BLaER1 treated with 17β-estradiol and CSF1 and Interleukin-3, amounts not matched to agents 10 nM and 100 nM (cell line): ENCODE results near the gene MAGI2.

Source experiments
- H3K27ac ChIP-seq, 11 experiments: shearing (Covaris generic); formaldehyde crosslinking; 2 replicates each; pipeline ENCODE4 v1.8.1; 2022
- H3K27me3 ChIP-seq, 11 experiments: shearing (Covaris generic); formaldehyde crosslinking; 2 replicates each; pipeline ENCODE4 v1.8.1; 2022
- H3K36me3 ChIP-seq, 11 experiments: shearing (Covaris generic); formaldehyde crosslinking; 2 replicates each; pipeline ENCODE4 v1.8.1; 2022
- H3K4me1 ChIP-seq, 10 experiments: shearing (Covaris generic); formaldehyde crosslinking; 2 replicates each; pipeline ENCODE4 v1.8.1; 2022
- H3K4me2 ChIP-seq, 11 experiments: shearing (Covaris generic); formaldehyde crosslinking; 2 replicates each; pipeline ENCODE4 v1.8.1; 2022
- H3K4me3 ChIP-seq, 10 experiments: shearing (Covaris generic); formaldehyde crosslinking; 2 replicates each; pipeline ENCODE4 v1.8.1; 2022
- H3K9ac ChIP-seq, 11 experiments: shearing (Covaris generic); formaldehyde crosslinking; 2 replicates each; pipeline ENCODE4 v1.8.1; 2022
- H3K9me3 ChIP-seq, 11 experiments: shearing (Covaris generic); formaldehyde crosslinking; replicated peaks in 1 of 11; 2 replicates each; pipeline ENCODE4 v1.8.1; 2022
- H4K20me1 ChIP-seq, 11 experiments: shearing (Covaris generic); formaldehyde crosslinking; 2 replicates each; pipeline ENCODE4 v1.8.1; 2022
- Cebpa-rat ChIP-seq, 11 experiments: shearing (Covaris generic); IDR thresholded peaks; 2 replicates each; pipeline ENCODE4 v1.8.1; 2022

MAGI2 gene

DNA sequence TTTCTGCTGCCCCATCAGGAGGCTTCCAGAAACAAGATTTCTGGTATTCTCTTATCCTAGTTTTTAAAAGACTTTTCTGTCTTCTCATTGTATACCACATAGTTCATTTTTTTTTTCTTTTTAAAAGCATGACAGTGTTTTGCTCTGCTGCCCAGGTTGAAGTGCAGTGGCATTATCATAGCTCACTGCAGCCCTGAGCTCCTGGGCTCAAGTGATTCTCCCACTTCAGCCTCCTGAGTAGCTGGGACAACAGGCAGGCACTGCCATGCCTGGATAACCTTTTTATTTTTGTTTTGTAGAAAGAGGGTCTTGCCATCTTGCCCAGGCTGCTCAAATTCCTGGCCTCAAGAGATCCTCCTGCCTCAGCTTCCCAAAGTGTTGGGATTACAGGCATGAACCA, 757.6 kb downstream of the MAGI2 start:
- H3K9me3 ChIP-seq, result no peaks in the 10 kb centered on the region
- H3K36me3 ChIP-seq, result no peaks in the 10 kb centered on the region
- H3K4me1 ChIP-seq, result no peaks in the 10 kb centered on the region
- H4K20me1 ChIP-seq, result no peaks in the 10 kb centered on the region
- no peak overlapping the region for H3K4me3 ChIP-seq
- no peak for TF ChIP-seq Cebpa-rat (IDR thresholded peaks at IDR 0.05)
- H3K27ac ChIP-seq, result no peak overlapping the region
- no peak overlapping the region for H3K4me2 ChIP-seq
- no peak overlapping the region for H3K9ac ChIP-seq
- no peaks in the 10 kb centered on the region for H3K27me3 ChIP-seq

DNA sequence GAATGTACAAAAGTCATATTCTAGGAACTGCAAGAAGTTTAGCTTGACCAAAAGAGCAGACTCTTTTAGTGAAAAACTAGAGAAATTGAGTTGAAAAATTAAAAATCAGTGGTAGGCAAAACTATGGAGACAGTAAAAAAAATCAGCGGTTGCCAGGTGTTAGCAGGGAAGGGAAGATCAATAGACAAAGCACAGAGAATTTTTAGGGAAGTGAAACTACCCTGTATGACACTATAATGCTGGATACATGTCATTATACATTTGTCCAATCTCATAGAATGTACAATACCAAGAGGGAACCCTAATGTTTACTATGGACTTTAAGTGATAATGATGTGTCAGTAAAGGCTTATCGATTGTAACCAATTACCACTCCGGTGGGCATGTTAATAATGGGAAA, 761.9 kb downstream of the MAGI2 start:
- no peak overlapping the region for H3K4me3 ChIP-seq
- H3K27me3 ChIP-seq, result no peaks in the 10 kb centered on the region
- TF ChIP-seq Cebpa-rat (IDR thresholded peaks at IDR 0.05), result no peak

GRCh38 chr7:78690174-78690573, 763.3 kb downstream of the MAGI2 start:
- no peaks in the 10 kb centered on the region for H3K27me3 ChIP-seq
- H3K9ac ChIP-seq, result no peak overlapping the region
- TF ChIP-seq Cebpa-rat (IDR thresholded peaks at IDR 0.05), result no peak
- H4K20me1 ChIP-seq, result no peaks in the 10 kb centered on the region
- no peaks in the 10 kb centered on the region for H3K36me3 ChIP-seq
- H3K4me3 ChIP-seq, result no peak overlapping the region
- no peaks in the 10 kb centered on the region for H3K9me3 ChIP-seq
- H3K4me1 ChIP-seq, result no peaks in the 10 kb centered on the region
- H3K4me2 ChIP-seq, result no peak overlapping the region
- H3K27ac ChIP-seq, result no peak overlapping the region

More for the DNA sequence above, 761.9 kb downstream of the MAGI2 start:
- Histone ChIP-seq H3K36me3 (no peaks in the 10 kb centered on the region), H3K9me3 (no peaks in the 10 kb centered on the region), H4K20me1 (no peaks in the 10 kb centered on the region), H3K4me1 (no peaks in the 10 kb centered on the region), H3K9ac (no peak overlapping the region), H3K4me2 (no peak overlapping the region), H3K27ac (no peak overlapping the region)

DNA sequence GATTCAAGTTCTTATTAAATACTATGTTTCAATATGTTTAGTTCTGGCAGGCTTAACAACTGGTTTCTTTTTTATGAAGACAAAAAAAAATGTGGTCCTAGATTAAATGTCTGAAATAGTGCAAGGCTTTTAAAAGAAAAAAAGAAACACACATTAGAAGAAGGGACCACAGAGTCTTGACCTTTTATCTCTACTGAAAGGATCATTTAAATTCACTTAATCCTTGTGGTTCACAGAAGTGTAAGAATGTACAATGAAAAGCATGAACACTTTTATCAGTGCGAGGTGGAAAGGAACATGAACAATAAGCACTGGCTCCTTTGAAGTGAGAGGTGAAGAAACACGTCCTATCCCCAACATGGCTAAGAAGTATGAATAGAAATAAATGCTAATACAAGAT, 765.1 kb downstream of the MAGI2 start:
- H3K4me1 ChIP-seq, result no peaks in the 10 kb centered on the region
- no peaks in the 10 kb centered on the region for H3K36me3 ChIP-seq
- H3K9me3 ChIP-seq, result no peaks in the 10 kb centered on the region
- no peak overlapping the region for H3K9ac ChIP-seq
- no peak overlapping the region for H3K4me2 ChIP-seq
- no peak overlapping the region for H3K4me3 ChIP-seq
- H3K27me3 ChIP-seq, result peaks cover 0 to 2% (median 0%) of the 10 kb centered on the region in 11 experiments; a peak in 1 of 22 replicates
- TF ChIP-seq Cebpa-rat (IDR thresholded peaks at IDR 0.05), result no peak
- H4K20me1 ChIP-seq, result no peaks in the 10 kb centered on the region
- no peak overlapping the region for H3K27ac ChIP-seq

- Histone ChIP-seq H3K27ac (no peak overlapping the region), H4K20me1 (no peaks in the 10 kb centered on the region), H3K4me3 (no peak overlapping the region), H3K4me1 (no peaks in the 10 kb centered on the region), H3K36me3 (no peaks in the 10 kb centered on the region), H3K4me2 (no peak overlapping the region), H3K27me3 (peaks cover 0 to 11% (median 0%) of the 10 kb centered on the region in 11 experiments; a peak in 1 of 22 replicates), H3K9ac (no peak overlapping the region), H3K9me3 (no peaks in the 10 kb centered on the region; a peak in 1 of 22 replicates)
- no peak for TF ChIP-seq Cebpa-rat (IDR thresholded peaks at IDR 0.05)
These were observed 767.3 kb downstream of the MAGI2 start for GRCh38 chr7:78686189-78686588.

DNA sequence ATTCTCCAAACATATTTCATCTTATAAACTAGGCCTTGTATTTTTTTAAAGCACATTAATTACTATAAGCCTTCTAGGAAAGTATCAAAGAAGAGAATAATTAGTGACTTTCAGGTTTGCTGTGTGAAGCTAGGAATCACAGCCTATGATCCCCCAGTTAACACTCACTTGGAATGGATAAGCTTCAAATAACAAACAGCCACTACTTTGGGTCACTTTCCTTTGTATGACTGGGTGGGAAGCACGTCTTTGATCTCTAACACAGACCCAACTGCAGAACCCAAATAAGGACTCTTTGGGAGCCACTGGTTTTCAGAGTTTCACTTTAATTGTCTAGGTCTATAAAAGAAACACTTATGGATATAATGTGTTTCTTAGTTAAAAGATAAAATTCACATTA, 769.3 kb downstream of the MAGI2 start:
- Histone ChIP-seq H3K4me3 (no peak overlapping the region), H3K9me3 (no peaks in the 10 kb centered on the region; a peak in 1 of 22 replicates), H3K27me3 (peaks cover 0 to 19% (median 0%) of the 10 kb centered on the region in 11 experiments; a peak in 3 of 22 replicates), H4K20me1 (no peaks in the 10 kb centered on the region), H3K36me3 (no peaks in the 10 kb centered on the region), H3K27ac (no peak overlapping the region), H3K9ac (no peak overlapping the region), H3K4me2 (no peak overlapping the region), H3K4me1 (peaks cover 0 to 16% (median 7%) of the 10 kb centered on the region in 10 experiments; a peak in 15 of 20 replicates)
- no peak for TF ChIP-seq Cebpa-rat (IDR thresholded peaks at IDR 0.05)

- TF ChIP-seq Cebpa-rat (IDR thresholded peaks at IDR 0.05), result no peak
- peaks cover 0 to 16% (median 7%) of the 10 kb centered on the region in 10 experiments; a peak in 15 of 20 replicates for H3K4me1 ChIP-seq
- no peaks in the 10 kb centered on the region for H3K36me3 ChIP-seq
- H3K27me3 ChIP-seq, result peaks cover 0 to 24% (median 0%) of the 10 kb centered on the region in 11 experiments; a peak in 3 of 22 replicates
- no peaks in the 10 kb centered on the region for H4K20me1 ChIP-seq
- no peak overlapping the region for H3K4me2 ChIP-seq
- H3K27ac ChIP-seq, result no peak overlapping the region
- no peaks in the 10 kb centered on the region; a peak in 1 of 22 replicates for H3K9me3 ChIP-seq
- no peak overlapping the region for H3K9ac ChIP-seq
- H3K4me3 ChIP-seq, result no peak overlapping the region
These were observed 769.9 kb downstream of the MAGI2 start for GRCh38 chr7:78683566-78683965.

GRCh38 chr7:78679112-78679876, 774.2 kb downstream of the MAGI2 start:
- H3K9me3 ChIP-seq, result no peaks in the 10 kb centered on the region; a peak in 1 of 22 replicates
- H3K4me3 ChIP-seq, result no peak overlapping the region
- peaks cover 0 to 24% (median 0%) of the 10 kb centered on the region in 11 experiments; a peak in 3 of 22 replicates for H3K27me3 ChIP-seq
- H3K4me1 ChIP-seq, result peaks cover 0 to 16% (median 7%) of the 10 kb centered on the region in 10 experiments; a peak in 15 of 20 replicates
- H4K20me1 ChIP-seq, result no peaks in the 10 kb centered on the region
- H3K27ac ChIP-seq, result no peak overlapping the region
- H3K36me3 ChIP-seq, result no peaks in the 10 kb centered on the region
- no peak overlapping the region for H3K9ac ChIP-seq
- TF ChIP-seq Cebpa-rat (IDR thresholded peaks at IDR 0.05), result no peak
- peak overlapping the region in 8 of 11 experiments; percentile 1 to 44 (median 20); a peak in 9 of 22 replicates for H3K4me2 ChIP-seq

- H3K4me1 ChIP-seq, result peaks cover 0 to 16% (median 7%) of the 10 kb centered on the region in 10 experiments; a peak in 15 of 20 replicates
- TF ChIP-seq Cebpa-rat (IDR thresholded peaks at IDR 0.05), result no peak
- no peak overlapping the region for H3K9ac ChIP-seq
- H3K36me3 ChIP-seq, result no peaks in the 10 kb centered on the region
- peaks cover 0 to 14% (median 0%) of the 10 kb centered on the region in 11 experiments; a peak in 2 of 22 replicates for H3K27me3 ChIP-seq
- H3K4me2 ChIP-seq, result no peak overlapping the region
- H3K27ac ChIP-seq, result no peak overlapping the region
- no peaks in the 10 kb centered on the region for H3K9me3 ChIP-seq
- H4K20me1 ChIP-seq, result no peaks in the 10 kb centered on the region
- no peak overlapping the region for H3K4me3 ChIP-seq
These were observed 776.1 kb downstream of the MAGI2 start for GRCh38 chr7:78677391-78677790.
